Colonic mucosa (tissue), 4 donors: ENCODE data around the gene TVP23A. TPM values are rescaled to one million over a fixed set of nuclear protein-coding genes. Genes with fewer than 3 reads are reported as not detected.

Experiments
- DNase-seq: peaks from one replicate; pipeline ENCODE4 v3.0.0-alpha.2; 2020
- H3K27ac ChIP-seq: fragments of 200-600 bp; one replicate; pipeline ENCODE4 v1.8.0; 2021
- H3K27me3 ChIP-seq: fragments of 200-600 bp; one replicate; pipeline ENCODE4 v1.8.0; 2021
- H3K36me3 ChIP-seq: fragments of 200-600 bp; one replicate; pipeline ENCODE4 v1.8.0; 2021
- H3K4me1 ChIP-seq: fragments of 200-600 bp; one replicate; pipeline ENCODE4 v1.8.0; 2021; ENCODE audit warnings: mild to moderate bottlenecking
- H3K4me3 ChIP-seq: fragments of 200-600 bp; one replicate; pipeline ENCODE4 v1.8.0; 2021
- H3K9ac ChIP-seq, 2 donors: one replicate each; pipeline ENCODE4 v1.7.0; 2013; ENCODE audit warnings: control low read depth in 2 of 2, low read depth in 2 of 2, low read length in 2 of 2
- H3K9me3 ChIP-seq: fragments of 200-600 bp; one replicate; pipeline ENCODE4 v1.8.0; 2021
- intact Hi-C: fragments of 100-400 bp; cut with DNase I; formaldehyde crosslinking; loops from one replicate; pipeline ENCODE4 v1.14.1; 2022
- total RNA-seq, 2 donors: library from RNA; stranded (reverse); fragmentation: NEBNext Ultra II Directional in 1 of 2; extraction: Animal tissue kit (Norgen Biotek cat#: 25700) in 1 of 2; gene quantifications; one replicate each; pipeline ENCODE4 v1.2.1, GENCODE V29; 2021
- TF ChIP-seq, protein P1 (sequence below): fragments of 200-600 bp; IDR thresholded peaks from one replicate; pipeline ENCODE4 v1.8.0; 2022; ENCODE audit warnings: antibody characterized with exemption, mild to moderate bottlenecking
- donor health status: healthy.
- donor health status: DM: no; HTN: no; CAD: no.
- donor health status: DM: no; HTN: no; CAD: no.

Gene TVP23A
- total RNA-seq, 2 donors from 2014 or later = 0.19 TPM; not detected in 1

DNA sequence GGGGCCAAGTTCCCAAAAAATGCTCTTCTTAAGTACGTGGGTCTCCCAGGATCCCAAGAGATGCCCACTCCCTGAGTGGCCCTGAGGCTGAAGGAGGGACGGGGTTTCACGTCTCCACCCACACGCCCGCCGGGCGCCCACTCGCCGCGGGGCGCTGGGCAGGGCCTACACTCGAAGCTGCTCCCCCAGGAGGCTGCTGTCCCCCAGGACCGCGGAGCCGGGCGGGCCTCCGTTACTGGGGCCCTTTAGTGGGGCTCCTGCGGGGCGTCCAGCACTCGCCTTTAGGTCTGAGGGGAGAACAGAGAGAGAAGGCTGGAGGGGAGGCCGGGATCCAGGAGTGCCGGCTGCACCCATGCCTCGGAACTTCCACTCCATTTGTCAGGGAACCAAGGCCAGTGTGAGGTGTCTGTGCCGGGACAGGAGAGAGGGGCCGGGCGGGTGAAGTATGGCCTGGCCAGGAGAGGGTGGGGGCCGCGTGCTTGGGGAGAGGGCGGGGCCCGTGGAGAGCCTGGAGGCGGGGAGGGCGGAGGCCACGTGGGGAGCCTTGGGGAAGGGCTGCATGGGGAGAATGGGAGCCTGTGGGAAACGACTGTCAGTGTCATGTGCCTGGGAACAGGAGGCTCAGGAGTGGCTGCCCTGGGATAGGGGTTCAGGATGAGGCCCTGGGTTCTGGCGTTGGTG lies 56.1 kb downstream of the TVP23A start:
- intact Hi-C loops = no loop called here
- H3K4me1 ChIP-seq = no peaks in the 10 kb centered on the region
- peaks cover 34% of the 10 kb centered on the region for H3K36me3 ChIP-seq

GRCh38 chr16:10761373-10761772 lies 57.2 kb downstream of the TVP23A start:
- Histone ChIP-seq H3K4me1 (no peaks in the 10 kb centered on the region), H3K9me3 (no peaks in the 10 kb centered on the region), H3K9ac (no peak overlapping the region), H3K36me3 (peaks cover 34% of the 10 kb centered on the region), H3K27me3 (no peaks in the 10 kb centered on the region), H3K27ac (no peak overlapping the region), H3K4me3 (no peak overlapping the region)
- intact Hi-C loops = no loop called here
- no peak for DNase-seq
- TF ChIP-seq, protein P1, sequence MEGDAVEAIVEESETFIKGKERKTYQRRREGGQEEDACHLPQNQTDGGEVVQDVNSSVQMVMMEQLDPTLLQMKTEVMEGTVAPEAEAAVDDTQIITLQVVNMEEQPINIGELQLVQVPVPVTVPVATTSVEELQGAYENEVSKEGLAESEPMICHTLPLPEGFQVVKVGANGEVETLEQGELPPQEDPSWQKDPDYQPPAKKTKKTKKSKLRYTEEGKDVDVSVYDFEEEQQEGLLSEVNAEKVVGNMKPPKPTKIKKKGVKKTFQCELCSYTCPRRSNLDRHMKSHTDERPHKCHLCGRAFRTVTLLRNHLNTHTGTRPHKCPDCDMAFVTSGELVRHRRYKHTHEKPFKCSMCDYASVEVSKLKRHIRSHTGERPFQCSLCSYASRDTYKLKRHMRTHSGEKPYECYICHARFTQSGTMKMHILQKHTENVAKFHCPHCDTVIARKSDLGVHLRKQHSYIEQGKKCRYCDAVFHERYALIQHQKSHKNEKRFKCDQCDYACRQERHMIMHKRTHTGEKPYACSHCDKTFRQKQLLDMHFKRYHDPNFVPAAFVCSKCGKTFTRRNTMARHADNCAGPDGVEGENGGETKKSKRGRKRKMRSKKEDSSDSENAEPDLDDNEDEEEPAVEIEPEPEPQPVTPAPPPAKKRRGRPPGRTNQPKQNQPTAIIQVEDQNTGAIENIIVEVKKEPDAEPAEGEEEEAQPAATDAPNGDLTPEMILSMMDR = no peak

More for the DNA sequence above, 56.1 kb downstream of the TVP23A start:
- Histone ChIP-seq H3K4me3 (no peak overlapping the region), H3K9me3 (no peaks in the 10 kb centered on the region), H3K27ac (no peak overlapping the region), H3K9ac (no peak overlapping the region), H3K27me3 (no peaks in the 10 kb centered on the region)
- TF ChIP-seq, protein P1 = no peak
- DNase-seq = no peak

- intact Hi-C loops = no loop called here
- Histone ChIP-seq H3K27ac (no peak overlapping the region), H3K27me3 (no peaks in the 10 kb centered on the region), H3K4me3 (no peak overlapping the region), H3K36me3 (peaks cover 37% of the 10 kb centered on the region), H3K9me3 (no peaks in the 10 kb centered on the region), H3K4me1 (no peaks in the 10 kb centered on the region), H3K9ac (no peak overlapping the region)
- TF ChIP-seq, protein P1 = no peak
- no peak for DNase-seq
Measured at GRCh38 chr16:10760858-10761257, 57.7 kb downstream of the TVP23A start.

DNA sequence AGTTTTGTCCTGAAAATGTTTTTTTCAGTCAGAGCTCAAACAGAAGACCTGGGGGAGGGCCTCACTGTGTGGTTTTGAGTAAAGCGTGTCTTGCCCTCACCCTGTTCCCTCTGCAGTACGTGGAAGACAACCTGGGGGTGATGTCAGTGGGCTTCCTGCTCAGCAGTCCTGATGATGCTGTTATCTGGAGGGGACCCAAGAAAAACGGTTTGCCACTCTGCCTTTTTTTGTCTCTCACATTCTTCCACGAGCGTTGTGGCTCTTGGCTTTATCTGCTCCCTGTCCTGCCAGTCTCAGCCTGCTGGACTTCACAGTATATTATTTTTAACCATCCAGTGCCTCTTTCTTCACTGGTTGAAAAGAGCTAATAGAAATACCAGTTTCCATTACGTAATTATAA lies 62.0 kb downstream of the TVP23A start:
- no peaks in the 10 kb centered on the region for H3K4me1 ChIP-seq
- H3K27ac ChIP-seq = no peak overlapping the region
- H3K36me3 ChIP-seq = peaks cover 29% of the 10 kb centered on the region
- H3K27me3 ChIP-seq = no peaks in the 10 kb centered on the region
- no peaks in the 10 kb centered on the region for H3K9me3 ChIP-seq
- TF ChIP-seq, protein P1 = no peak
- no peak overlapping the region for H3K4me3 ChIP-seq
- DNase-seq = no peak
- intact Hi-C loops = no loop called here
- H3K9ac ChIP-seq = no peak overlapping the region

DNA sequence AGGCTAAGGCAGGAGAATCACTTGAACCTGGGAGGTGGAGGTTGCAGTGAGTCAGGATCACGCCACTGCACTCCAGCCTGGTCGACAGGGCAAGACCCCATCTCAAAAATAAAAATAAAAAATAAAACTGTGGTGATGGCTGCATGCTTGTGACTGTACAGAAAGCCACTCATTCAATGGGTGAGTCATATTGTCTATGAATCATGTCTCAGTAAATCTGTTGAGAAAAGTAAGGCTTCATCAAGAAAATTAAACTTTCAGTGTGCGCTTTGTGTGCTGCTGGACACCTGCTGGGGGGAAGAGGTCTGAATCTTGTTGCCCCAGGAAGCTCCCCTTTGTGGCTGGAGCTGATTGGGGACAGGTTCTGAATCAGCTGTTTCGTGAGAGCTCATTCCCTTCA lies 63.7 kb downstream of the TVP23A start:
- H3K4me3 ChIP-seq = no peak overlapping the region
- TF ChIP-seq, protein P1 = no peak
- intact Hi-C loops = no loop called here
- H3K36me3 ChIP-seq = peaks cover 24% of the 10 kb centered on the region
- no peaks in the 10 kb centered on the region for H3K27me3 ChIP-seq
- H3K27ac ChIP-seq = no peak overlapping the region
- DNase-seq = no peak
- no peaks in the 10 kb centered on the region for H3K4me1 ChIP-seq
- H3K9me3 ChIP-seq = no peaks in the 10 kb centered on the region
- no peak overlapping the region for H3K9ac ChIP-seq
